22Rv1 (cell line): ENCODE results near the gene RICTOR.

ENCODE experiments used
- ZFX ChIP-seq: fragments of 450-650 bp; IDR thresholded peaks from 2 replicates; pipeline ENCODE4 v1.6.1; 2017; ENCODE audit warnings: antibody characterized with exemption, borderline replicate concordance
- TF ChIP-seq, protein P1 (sequence below): fragments of 450-650 bp; IDR thresholded peaks from 2 replicates; pipeline ENCODE4 v1.5.1; 2017; ENCODE audit warnings: mild to moderate bottlenecking

GRCh38 chr5:39055768-39056398, 18.3 kb downstream of the RICTOR start:
- TF ChIP-seq, protein P1, sequence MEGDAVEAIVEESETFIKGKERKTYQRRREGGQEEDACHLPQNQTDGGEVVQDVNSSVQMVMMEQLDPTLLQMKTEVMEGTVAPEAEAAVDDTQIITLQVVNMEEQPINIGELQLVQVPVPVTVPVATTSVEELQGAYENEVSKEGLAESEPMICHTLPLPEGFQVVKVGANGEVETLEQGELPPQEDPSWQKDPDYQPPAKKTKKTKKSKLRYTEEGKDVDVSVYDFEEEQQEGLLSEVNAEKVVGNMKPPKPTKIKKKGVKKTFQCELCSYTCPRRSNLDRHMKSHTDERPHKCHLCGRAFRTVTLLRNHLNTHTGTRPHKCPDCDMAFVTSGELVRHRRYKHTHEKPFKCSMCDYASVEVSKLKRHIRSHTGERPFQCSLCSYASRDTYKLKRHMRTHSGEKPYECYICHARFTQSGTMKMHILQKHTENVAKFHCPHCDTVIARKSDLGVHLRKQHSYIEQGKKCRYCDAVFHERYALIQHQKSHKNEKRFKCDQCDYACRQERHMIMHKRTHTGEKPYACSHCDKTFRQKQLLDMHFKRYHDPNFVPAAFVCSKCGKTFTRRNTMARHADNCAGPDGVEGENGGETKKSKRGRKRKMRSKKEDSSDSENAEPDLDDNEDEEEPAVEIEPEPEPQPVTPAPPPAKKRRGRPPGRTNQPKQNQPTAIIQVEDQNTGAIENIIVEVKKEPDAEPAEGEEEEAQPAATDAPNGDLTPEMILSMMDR: no peak
- TF ChIP-seq ZFX: no peak
